HCT116 (cell line): ENCODE measurements around the gene ISG20. TPM values are rescaled to one million over a fixed set of nuclear protein-coding genes. Genes with fewer than 3 reads are reported as not detected.
A peak's percentile ranks its signal among the peaks of the same experiment; 100 is the strongest.

Experiments used
- ATAC-seq: fragments of 200-7000 bp; cut with Tn5 transposase; 2 replicates; pipeline ENCODE4 v1.9.1; 2020; ENCODE audit warnings: mild to moderate bottlenecking, moderate library complexity
- BruUV-seq: library from RNA; stranded (reverse); fragments of 400-500 nt; replicated peaks from 2 replicates; lab custom pipeline; 2021; lab: Mats Ljungman, UMichigan
- CTCF ChIA-PET: fragments of 300-600 bp; sonication (Branson Sonifier 250); formaldehyde crosslinking; loops from one replicate; lab custom pipeline; 2021; ENCODE audit warnings: antibody characterized with exemption; lab: Charles Lee
- POLR2A ChIA-PET: fragments of 300-600, 350-600 bp; sonication (Branson Sonifier 250); formaldehyde crosslinking; loops from one replicate; lab custom pipeline; 2021; ENCODE audit warnings: antibody characterized with exemption; lab: Charles Lee
- RAD21 ChIA-PET, 2 experiments: fragments of 300-600 bp; sonication (Branson Sonifier 250); formaldehyde crosslinking; loops; one replicate each; lab custom pipeline; 2023; ENCODE audit warnings: low total read pairs in 2 of 2; ENCODE audit not compliant: uncharacterized antibody in 2 of 2, unreplicated experiment in 2 of 2, low non-redundant PET in 1 of 2; lab: Charles Lee
- DNase-seq: peaks from one replicate; pipeline ENCODE4 v3.0.0-alpha.2; 2010; ENCODE audit warnings: low read depth, low spot score
- H2AFZ ChIP-seq: fragments of 200-600 bp; shearing (Covaris generic), sonication (generic); 2 replicates; pipeline ENCODE4 v1.6.1; 2017; ENCODE audit warnings: low read depth, mixed run types, mixed read lengths, antibody characterized with exemption, low read length; ENCODE audit not compliant: poor library complexity, severe bottlenecking
- H3K27ac ChIP-seq: 2 replicates; pipeline ENCODE4 v1.5.1; 2012; ENCODE audit warnings: low read depth, low read length
- H3K27me3 ChIP-seq: fragments of 200-600 bp; sonication (generic); 2 replicates; pipeline ENCODE4 v1.6.1; 2016; ENCODE audit warnings: mixed run types, low read length, mixed read lengths; ENCODE audit not compliant: insufficient read depth
- H3K36me3 ChIP-seq, 2 experiments: fragments of 200-500 bp in 1 of 2; fragments of 200-600 bp in 1 of 2; sonication (Bioruptor generic) in 1 of 2; sonication (generic) in 1 of 2; 2 replicates each; pipeline versions ENCODE4 v1.5.1 to v1.6.1; 2014 to 2016; ENCODE audit warnings: low read length in 2 of 2, inconsistent platforms in 1 of 2, mixed read lengths in 1 of 2, mixed run types in 1 of 2; ENCODE audit not compliant: insufficient read depth in 2 of 2, control insufficient read depth in 1 of 2
- H3K4me1 ChIP-seq, 2 experiments: fragments of 200-600 bp in 1 of 2; sonication (generic) in 1 of 2; 2 replicates each; pipeline versions ENCODE4 v1.5.1 to v1.6.1; 2012 to 2017; ENCODE audit warnings: low read length in 2 of 2, inconsistent platforms in 1 of 2, mild to moderate bottlenecking in 1 of 2, mixed read lengths in 1 of 2, mixed run types in 1 of 2, moderate library complexity in 1 of 2; ENCODE audit not compliant: insufficient read depth in 2 of 2, control insufficient read depth in 1 of 2
- H3K4me2 ChIP-seq: fragments of 200-600 bp; sonication (generic); 2 replicates; pipeline ENCODE4 v1.6.1; 2017; ENCODE audit warnings: mixed run types, low read length, mixed read lengths
- H3K4me3 ChIP-seq, 2 experiments: fragments of 200-600 bp in 1 of 2; sonication (generic) in 1 of 2; replicated peaks in 1 of 2; 2 replicates each; pipeline ENCODE4 v1.5.1; 2011 to 2016; ENCODE audit warnings: low read length in 2 of 2, control low read depth in 1 of 2, low read depth in 1 of 2, mild to moderate bottlenecking in 1 of 2, mixed read lengths in 1 of 2, mixed run types in 1 of 2
- H3K79me2 ChIP-seq: fragments of 200-600 bp; sonication (generic); 2 replicates; pipeline ENCODE4 v1.6.1; 2017; ENCODE audit warnings: mild to moderate bottlenecking, mixed run types, low read length, moderate library complexity, mixed read lengths; ENCODE audit not compliant: insufficient read depth
- H3K9ac ChIP-seq: fragments of 200-600 bp; sonication (generic); 2 replicates; pipeline ENCODE4 v1.6.1; 2016; ENCODE audit warnings: low read length, mixed read lengths
- H3K9me2 ChIP-seq: fragments of 200-600 bp; sonication (generic), shearing (Covaris generic); 2 replicates; pipeline ENCODE4 v1.6.1; 2017; ENCODE audit warnings: mixed run types, mild to moderate bottlenecking, moderate library complexity; ENCODE audit not compliant: insufficient read depth
- H3K9me3 ChIP-seq, 2 experiments: fragments of 200-500 bp in 1 of 2; fragments of 200-600 bp in 1 of 2; sonication (Bioruptor generic) in 1 of 2; sonication (generic) in 1 of 2; 2 replicates each; pipeline ENCODE4 v1.6.1; 2014 to 2017; ENCODE audit warnings: low read length in 2 of 2, mixed read lengths in 2 of 2, inconsistent platforms in 1 of 2, low read depth in 1 of 2, mild to moderate bottlenecking in 1 of 2, mixed run types in 1 of 2, moderate library complexity in 1 of 2; ENCODE audit not compliant: control insufficient read depth in 1 of 2, insufficient read depth in 1 of 2
- H4K20me1 ChIP-seq: fragments of 200-600 bp; sonication (generic), shearing (Covaris generic); 2 replicates; pipeline ENCODE4 v1.6.1; 2017; ENCODE audit warnings: mixed run types, mild to moderate bottlenecking, moderate library complexity; ENCODE audit not compliant: insufficient read depth
- CEBPB ChIP-seq: IDR thresholded peaks from 2 replicates; pipeline ENCODE4 v1.6.1; 2012; ENCODE audit warnings: low read depth
- FOSL1 ChIP-seq: IDR thresholded peaks from 2 replicates; pipeline ENCODE4 v1.6.1; 2012; ENCODE audit warnings: low read depth
- JUND ChIP-seq: IDR thresholded peaks from 2 replicates; pipeline ENCODE4 v1.6.1; 2012
- MAX ChIP-seq: IDR thresholded peaks from 2 replicates; pipeline ENCODE4 v1.6.1; 2012
- SP1 ChIP-seq: IDR thresholded peaks from 2 replicates; pipeline ENCODE4 v1.6.1; 2012; ENCODE audit warnings: low read depth
- YY1 ChIP-seq: IDR thresholded peaks from 2 replicates; pipeline ENCODE4 v1.6.1; 2011; ENCODE audit warnings: low read length, low read depth, moderate library complexity, mild to moderate bottlenecking; ENCODE audit not compliant: insufficient replicate concordance; ENCODE audit errors: extremely low read depth
- intact Hi-C: fragments of 100-400 bp; cut with micrococcal nuclease; formaldehyde crosslinking; loops from 2 replicates; pipeline ENCODE4 v1.10.0; 2022
- total RNA-seq: library from RNA; stranded (reverse); gene quantifications from one replicate; pipeline ENCODE4 v1.2.1, GENCODE V29; 2021; ENCODE audit not compliant: unreplicated experiment
- TF ChIP-seq, protein P1 (sequence below): IDR thresholded peaks from 2 replicates; pipeline ENCODE4 v1.6.1; 2011; ENCODE audit warnings: mild to moderate bottlenecking, low read length, moderate library complexity; ENCODE audit not compliant: insufficient replicate concordance; ENCODE audit errors: extremely low read depth

Gene ISG20
- total RNA-seq, 1 experiment from 2014 or later, result 11.0 TPM

DNA sequence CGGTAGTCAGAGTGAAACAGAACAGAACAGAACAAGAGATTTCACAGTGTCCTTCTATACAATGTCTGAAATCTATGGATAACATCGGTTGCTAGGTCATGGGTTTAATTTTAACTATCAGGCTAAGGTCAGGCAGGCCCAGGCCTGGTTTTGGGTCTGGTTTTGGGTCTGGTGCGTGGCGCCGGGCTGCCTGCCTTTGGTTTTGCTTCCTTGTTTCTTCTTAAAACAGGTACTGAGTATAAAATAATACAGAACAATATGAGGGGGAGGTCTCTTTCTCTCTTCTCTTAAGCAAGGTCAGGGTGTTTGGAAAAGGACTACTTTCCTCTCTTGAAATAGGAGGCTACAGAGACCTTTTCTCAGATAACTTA is 16.2 kb upstream of the ISG20 start:
- Histone ChIP-seq H3K27me3 (no peaks in the 10 kb centered on the region), H3K4me3 (peak overlapping the region; percentile 69 to 85), H4K20me1 (peaks cover 30% of the 10 kb centered on the region; the same call in 1 of the 2 replicates), H3K79me2 (peaks cover 66% of the 10 kb centered on the region), H3K36me3 (peaks cover 5 to 20% of the 10 kb centered on the region in 2 experiments; a peak in 3 of 4 replicates)
- CTCF ChIA-PET, result no interaction called here
- RAD21 ChIA-PET, result no interaction called here
- no peak for DNase-seq
- intact Hi-C loops, result no loop called here
- TF ChIP-seq JUND, result no peak
- no peak for TF ChIP-seq MAX
- TF ChIP-seq SP1, result no peak
- TF ChIP-seq, protein P1, sequence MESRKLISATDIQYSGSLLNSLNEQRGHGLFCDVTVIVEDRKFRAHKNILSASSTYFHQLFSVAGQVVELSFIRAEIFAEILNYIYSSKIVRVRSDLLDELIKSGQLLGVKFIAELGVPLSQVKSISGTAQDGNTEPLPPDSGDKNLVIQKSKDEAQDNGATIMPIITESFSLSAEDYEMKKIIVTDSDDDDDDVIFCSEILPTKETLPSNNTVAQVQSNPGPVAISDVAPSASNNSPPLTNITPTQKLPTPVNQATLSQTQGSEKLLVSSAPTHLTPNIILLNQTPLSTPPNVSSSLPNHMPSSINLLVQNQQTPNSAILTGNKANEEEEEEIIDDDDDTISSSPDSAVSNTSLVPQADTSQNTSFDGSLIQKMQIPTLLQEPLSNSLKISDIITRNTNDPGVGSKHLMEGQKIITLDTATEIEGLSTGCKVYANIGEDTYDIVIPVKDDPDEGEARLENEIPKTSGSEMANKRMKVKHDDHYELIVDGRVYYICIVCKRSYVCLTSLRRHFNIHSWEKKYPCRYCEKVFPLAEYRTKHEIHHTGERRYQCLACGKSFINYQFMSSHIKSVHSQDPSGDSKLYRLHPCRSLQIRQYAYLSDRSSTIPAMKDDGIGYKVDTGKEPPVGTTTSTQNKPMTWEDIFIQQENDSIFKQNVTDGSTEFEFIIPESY, result no peak
- no peak for TF ChIP-seq FOSL1
- no peak for TF ChIP-seq CEBPB
- no peak for TF ChIP-seq YY1
- TF ChIP-seq, all 23 proteins: peak for 0
- POLR2A ChIA-PET, result interaction anchor here (2.0 kb wide), 1 partner anchor 13 kb away, joined by 6 read pairs; no protein-coding TSS in a partner anchor
- no peaks in the 10 kb centered on the region for H3K9me2 ChIP-seq
- H3K4me1 ChIP-seq, result peaks cover 15 to 56% of the 10 kb centered on the region in 2 experiments
- H3K4me2 ChIP-seq, result peak overlapping the region; percentile 86
- H3K27ac ChIP-seq, result peak overlapping the region; percentile 97; the same call in 1 of the 2 replicates
- no peak for ATAC-seq
- H3K9ac ChIP-seq, result peak overlapping the region; percentile 100
- no TSS peak for BruUV-seq
- H3K9me3 ChIP-seq, result no peaks in the 10 kb centered on the region
- H2AFZ ChIP-seq, result no peak overlapping the region
